HG03565 (cell line): ENCODE data around the gene LRRN4CL.
"Not testable (repeated sequence)": the region's sequence is repeated elsewhere in the genome, so short reads cannot be mapped to it uniquely, and the experiment has no call there.

Source experiments
- ATAC-seq: cut with Tn5 transposase; IDR thresholded peaks from one replicate; pipeline ENCODE4 v1.9.1; 2021; ENCODE audit warnings: mild to moderate bottlenecking, moderate library complexity; ENCODE audit not compliant: unreplicated experiment

LRRN4CL gene

DNA sequence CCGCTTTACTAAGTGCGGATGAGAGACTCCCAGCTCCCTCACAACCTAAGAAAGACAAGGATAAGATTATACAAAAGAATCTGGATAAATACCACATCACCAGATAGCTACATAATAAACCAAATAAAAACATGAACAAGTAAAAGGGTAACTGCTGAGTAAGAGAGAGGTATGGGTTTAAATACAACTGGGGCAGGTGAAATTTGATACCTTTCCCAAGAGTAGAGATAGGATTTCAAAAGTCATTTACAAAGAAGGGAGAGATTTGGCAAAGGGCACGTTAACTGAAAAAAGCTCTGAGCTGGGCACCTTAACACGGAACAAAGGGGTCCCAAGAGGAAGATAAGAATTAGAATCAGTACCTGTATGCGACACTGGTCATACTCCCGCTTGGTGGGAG lies 12.2 kb downstream of the LRRN4CL start:
- no peak for ATAC-seq

GRCh38 chr11:62676698-62677097 lies 12.6 kb downstream of the LRRN4CL start:
- ATAC-seq: no peak

GRCh38 chr11:62675415-62675814 lies 13.9 kb downstream of the LRRN4CL start:
- not testable (repeated sequence) for ATAC-seq

DNA sequence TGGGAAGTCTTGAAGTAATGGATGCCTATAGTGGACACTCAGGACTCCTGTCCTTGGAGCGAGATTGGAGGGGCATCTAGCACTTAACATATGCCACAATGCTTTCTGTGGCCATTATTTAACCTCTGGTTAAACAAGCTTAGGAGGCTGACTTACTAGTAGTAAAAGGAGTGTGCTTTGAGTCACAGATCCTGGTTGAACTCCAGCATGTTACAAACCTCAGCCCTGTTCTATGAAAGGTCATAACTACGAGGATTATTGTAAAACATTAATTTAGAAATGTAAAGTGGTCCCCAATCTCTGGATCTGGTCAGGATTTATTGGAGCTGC lies 16.2 kb downstream of the LRRN4CL start:
- ATAC-seq: no peak

- ATAC-seq: no peak
Measured at GRCh38 chr11:62671608-62672389, 17.5 kb downstream of the LRRN4CL start, which contains the start of the genes LBHD1 and UQCC3. LBHD1 (minus strand) TSS chr11:62672267; CDS start chr11:62670031, 2,236 bp downstream. UQCC3 (plus strand) TSS chr11:62671673; CDS start chr11:62671746, 73 bp downstream.

GRCh38 chr11:62671236-62671607 lies 18.1 kb downstream of the LRRN4CL start:
- ATAC-seq: no peak

GRCh38 chr11:62669420-62670161 lies 19.7 kb downstream of the LRRN4CL start:
- ATAC-seq: no peak

DNA sequence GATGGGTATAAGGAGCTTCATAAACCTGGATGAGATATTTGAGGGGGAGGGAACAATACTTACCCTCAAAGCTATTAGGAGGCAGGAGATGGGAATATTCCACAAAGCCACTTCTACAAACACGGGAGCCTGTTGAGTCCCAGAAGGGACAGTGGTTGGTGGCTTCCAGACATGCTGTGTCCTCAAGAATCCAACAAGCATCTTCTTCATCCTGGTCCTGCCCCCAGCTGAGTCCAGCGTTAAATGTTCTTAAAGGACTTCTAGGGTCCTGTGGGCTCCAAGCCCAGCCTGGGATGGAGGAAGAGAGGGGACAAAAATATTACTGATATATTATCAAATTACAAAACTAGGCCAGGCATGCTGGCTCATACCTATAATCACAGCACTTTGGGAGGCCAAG lies 21.9 kb downstream of the LRRN4CL start:
- no peak for ATAC-seq

GRCh38 chr11:62666259-62666926 lies 22.9 kb downstream of the LRRN4CL start:
- ATAC-seq: no peak

- no peak for ATAC-seq
Measured at GRCh38 chr11:62665599-62666258, 23.6 kb downstream of the LRRN4CL start.

DNA sequence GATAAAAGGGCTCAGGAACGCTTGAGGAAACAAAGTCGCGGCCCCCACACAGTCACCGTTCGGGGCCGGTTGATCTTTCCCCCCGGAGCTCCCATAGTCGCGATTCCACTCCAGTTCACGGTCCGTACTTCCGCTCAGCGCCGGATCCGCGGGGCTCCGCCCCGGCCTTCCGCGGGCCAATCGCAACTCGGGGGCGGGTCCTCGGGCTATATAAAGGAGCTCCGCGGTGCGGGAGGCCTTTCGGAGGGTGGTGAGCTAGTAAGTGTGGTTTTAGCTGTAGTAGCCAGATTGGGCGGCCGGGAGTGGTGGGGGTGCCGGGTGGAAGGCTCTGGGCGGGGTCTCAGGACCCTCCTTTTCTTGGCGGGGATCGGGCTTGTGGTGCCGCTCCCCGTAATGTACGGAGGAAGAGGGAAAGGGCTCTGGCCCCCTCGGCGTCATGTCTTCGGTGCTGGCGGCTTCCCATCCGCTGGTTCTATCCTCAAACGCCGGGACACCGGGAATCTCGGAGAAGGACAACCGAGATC lies 24.2 kb downstream of the LRRN4CL start, which contains the start of the genes C11orf98 and CSKMT:
Gene C11orf98, minus strand, starts transcription at position 136 of the 524 bp plus-strand sequence. Its CDS starts 41 bp downstream, at position 95.
Gene CSKMT, plus strand, starts transcription at position 238 of the 524 bp plus-strand sequence. CDS start 568 bp downstream, outside the sequence.
- peak; percentile 66 for ATAC-seq

- ATAC-seq: peak; percentile 14
Measured at GRCh38 chr11:62664405-62665074, 24.8 kb downstream of the LRRN4CL start.

DNA sequence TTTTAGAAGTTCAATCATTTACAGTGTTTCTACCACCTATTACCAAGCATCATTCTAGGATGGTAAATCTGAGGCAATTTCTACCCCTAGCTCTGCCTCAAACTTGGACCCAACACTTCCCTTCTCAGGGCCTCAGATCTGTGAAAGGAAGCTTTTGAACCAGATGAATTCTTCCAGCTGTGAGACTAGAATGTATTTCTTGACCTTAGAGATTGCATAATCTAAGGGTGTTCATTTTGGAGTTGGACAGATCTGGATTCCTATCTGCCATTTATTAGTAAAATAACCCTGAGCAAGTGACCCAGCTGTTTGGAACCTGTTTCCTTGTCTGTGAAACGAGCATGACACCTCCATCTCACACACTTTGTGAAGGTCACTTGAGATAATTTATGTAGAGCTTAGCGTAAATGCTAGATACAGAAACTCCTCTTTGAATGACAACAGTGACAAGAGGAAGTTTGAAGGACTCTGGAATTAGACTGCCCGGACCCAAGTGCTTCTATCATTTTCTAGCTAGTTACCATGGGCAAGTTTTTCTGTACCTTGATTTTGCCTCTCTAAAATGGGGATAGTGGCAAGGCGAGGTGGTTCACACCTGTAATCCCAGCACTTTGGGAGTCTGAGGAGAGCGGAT lies 32.4 kb downstream of the LRRN4CL start:
- no peak for ATAC-seq

DNA sequence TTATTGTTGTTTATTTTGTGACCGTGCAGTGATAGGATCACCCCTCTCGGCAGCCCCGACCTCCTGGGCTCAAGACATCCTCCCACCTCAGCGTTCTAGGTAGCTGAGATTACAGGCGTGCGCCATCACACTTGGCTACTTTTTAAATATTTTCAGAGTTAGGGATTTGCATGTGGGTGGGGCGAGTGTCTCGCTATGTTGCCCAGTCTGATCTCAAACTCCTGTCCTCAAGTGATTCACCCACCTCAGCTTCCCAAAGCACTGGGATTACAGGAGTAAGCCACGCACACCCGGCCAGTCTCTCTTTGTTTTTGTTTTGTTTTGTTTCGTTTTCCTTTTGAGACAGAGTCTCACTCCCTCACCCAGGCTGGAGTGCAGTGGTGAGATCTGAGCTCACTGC lies 35.0 kb downstream of the LRRN4CL start:
- ATAC-seq: no peak

GRCh38 chr11:62652161-62653006 lies 36.9 kb downstream of the LRRN4CL start:
- ATAC-seq: no peak

- not testable (repeated sequence) for ATAC-seq
Measured at GRCh38 chr11:62650283-62650682, 39.0 kb downstream of the LRRN4CL start.

DNA sequence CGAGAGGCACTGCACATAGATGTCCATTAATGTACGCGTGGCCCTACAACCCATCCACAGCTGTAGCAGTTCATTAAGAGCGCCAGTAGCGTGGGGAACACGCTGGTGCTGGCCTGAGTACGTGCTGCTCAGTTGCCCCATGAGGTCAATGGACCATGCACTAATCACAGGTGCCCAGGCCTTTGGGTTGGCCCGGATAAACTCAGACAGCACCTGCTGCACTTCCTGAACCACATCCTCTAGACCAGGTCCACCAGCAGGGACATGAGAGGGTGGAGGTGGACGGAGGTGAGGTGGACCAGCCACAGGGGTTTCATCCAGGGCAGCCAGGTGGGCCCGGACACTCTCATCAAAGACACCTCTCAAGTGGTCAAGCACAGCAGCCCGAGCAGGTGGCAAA lies 39.8 kb downstream of the LRRN4CL start:
- no peak for ATAC-seq

- no peak for ATAC-seq
Measured at GRCh38 chr11:62648967-62649364, 40.4 kb downstream of the LRRN4CL start.
